Brain microvascular endothelial cell (primary cell): Measurements from ENCODE around the gene TRAP1.

Experiments
- DNase-seq: peaks from one replicate; pipeline ENCODE4 v3.0.0-alpha.2; 2020
- H3K27ac ChIP-seq: fragments of 250-450 bp; sonication (Bioruptor Pico); 2 replicates; pipeline ENCODE4 v1.5.1; 2020; ENCODE audit warnings: mild to moderate bottlenecking, moderate library complexity
- H3K27me3 ChIP-seq: fragments of 250-450 bp; sonication (Bioruptor Pico); replicated peaks from 2 replicates; pipeline ENCODE4 v1.5.1; 2020; ENCODE audit warnings: mild to moderate bottlenecking
- H3K36me3 ChIP-seq: fragments of 250-450 bp; sonication (Bioruptor Pico); replicated peaks from 2 replicates; pipeline ENCODE4 v1.5.1; 2020; ENCODE audit warnings: mild to moderate bottlenecking
- H3K4me3 ChIP-seq: 2 replicates; pipeline ENCODE4 v1.5.1; 2011; ENCODE audit warnings: low read depth, mild to moderate bottlenecking, control low read depth, low read length, moderate library complexity
- in situ Hi-C: cut with HindIII; loops from 2 replicates; pipeline ENCODE4 v1.10.0; 2017; ENCODE audit warnings: low sequenced_read_pairs, low pct_ligation_motif_present
- TF ChIP-seq, protein P1 (sequence below): IDR thresholded peaks from 2 replicates; pipeline ENCODE4 v1.5.1; 2011; ENCODE audit warnings: low read depth, mild to moderate bottlenecking, moderate library complexity, low read length, control low read depth, inconsistent platforms; ENCODE audit errors: missing control alignments

Gene TRAP1

DNA sequence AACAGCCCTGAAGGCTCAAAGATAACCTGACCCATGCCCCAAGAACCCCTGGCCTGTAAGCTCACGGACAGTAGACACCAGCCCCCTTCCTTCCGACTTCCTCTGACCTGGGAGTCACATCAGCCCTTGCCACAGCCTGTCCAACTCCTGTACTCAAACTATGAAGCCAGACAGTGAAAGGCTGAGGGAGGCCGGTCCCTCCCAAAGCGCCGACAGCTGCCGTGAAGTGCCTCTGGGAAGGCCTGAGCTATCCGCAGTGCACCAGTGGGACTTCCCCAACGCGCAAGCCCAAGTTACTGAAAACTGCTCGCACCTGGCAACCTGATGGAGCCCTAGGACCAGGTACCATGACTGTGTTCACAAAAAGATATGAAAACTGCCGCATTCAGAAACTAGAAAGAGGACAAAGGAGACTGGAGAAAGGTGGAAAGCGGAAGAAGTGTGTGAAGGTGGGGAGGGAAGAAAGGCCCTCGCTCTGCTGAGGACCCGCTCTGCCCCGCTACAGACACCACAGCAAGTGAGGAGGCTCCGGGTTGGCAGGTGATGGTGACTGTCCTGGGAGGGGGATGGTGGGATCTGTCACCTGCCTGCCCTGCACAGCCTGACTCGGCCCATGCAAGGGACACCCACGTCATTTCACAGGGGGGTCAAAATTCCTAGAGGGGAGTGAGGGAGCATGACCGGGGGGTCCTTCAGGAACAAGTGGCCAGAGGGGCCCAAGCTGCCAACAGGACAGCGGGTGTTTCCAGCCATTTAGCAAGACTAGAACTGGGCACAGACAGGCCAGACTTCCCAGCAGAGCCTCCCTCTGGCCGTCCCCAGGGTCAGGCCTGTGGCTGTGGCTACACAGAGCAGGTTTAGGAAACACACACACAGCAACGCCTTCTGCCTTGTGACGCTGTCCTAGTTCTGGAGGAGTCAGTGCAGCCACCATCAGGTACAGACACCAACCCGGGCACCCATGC lies 13.1 kb upstream of the TRAP1 start:
- Histone ChIP-seq H3K4me3 (no peak overlapping the region), H3K36me3 (peaks cover 48% of the 10 kb centered on the region), H3K27me3 (no peaks in the 10 kb centered on the region), H3K27ac (no peak overlapping the region)
- TF ChIP-seq, protein P1, sequence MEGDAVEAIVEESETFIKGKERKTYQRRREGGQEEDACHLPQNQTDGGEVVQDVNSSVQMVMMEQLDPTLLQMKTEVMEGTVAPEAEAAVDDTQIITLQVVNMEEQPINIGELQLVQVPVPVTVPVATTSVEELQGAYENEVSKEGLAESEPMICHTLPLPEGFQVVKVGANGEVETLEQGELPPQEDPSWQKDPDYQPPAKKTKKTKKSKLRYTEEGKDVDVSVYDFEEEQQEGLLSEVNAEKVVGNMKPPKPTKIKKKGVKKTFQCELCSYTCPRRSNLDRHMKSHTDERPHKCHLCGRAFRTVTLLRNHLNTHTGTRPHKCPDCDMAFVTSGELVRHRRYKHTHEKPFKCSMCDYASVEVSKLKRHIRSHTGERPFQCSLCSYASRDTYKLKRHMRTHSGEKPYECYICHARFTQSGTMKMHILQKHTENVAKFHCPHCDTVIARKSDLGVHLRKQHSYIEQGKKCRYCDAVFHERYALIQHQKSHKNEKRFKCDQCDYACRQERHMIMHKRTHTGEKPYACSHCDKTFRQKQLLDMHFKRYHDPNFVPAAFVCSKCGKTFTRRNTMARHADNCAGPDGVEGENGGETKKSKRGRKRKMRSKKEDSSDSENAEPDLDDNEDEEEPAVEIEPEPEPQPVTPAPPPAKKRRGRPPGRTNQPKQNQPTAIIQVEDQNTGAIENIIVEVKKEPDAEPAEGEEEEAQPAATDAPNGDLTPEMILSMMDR = no peak
- in situ Hi-C loops = no loop called here
- DNase-seq = no peak

DNA sequence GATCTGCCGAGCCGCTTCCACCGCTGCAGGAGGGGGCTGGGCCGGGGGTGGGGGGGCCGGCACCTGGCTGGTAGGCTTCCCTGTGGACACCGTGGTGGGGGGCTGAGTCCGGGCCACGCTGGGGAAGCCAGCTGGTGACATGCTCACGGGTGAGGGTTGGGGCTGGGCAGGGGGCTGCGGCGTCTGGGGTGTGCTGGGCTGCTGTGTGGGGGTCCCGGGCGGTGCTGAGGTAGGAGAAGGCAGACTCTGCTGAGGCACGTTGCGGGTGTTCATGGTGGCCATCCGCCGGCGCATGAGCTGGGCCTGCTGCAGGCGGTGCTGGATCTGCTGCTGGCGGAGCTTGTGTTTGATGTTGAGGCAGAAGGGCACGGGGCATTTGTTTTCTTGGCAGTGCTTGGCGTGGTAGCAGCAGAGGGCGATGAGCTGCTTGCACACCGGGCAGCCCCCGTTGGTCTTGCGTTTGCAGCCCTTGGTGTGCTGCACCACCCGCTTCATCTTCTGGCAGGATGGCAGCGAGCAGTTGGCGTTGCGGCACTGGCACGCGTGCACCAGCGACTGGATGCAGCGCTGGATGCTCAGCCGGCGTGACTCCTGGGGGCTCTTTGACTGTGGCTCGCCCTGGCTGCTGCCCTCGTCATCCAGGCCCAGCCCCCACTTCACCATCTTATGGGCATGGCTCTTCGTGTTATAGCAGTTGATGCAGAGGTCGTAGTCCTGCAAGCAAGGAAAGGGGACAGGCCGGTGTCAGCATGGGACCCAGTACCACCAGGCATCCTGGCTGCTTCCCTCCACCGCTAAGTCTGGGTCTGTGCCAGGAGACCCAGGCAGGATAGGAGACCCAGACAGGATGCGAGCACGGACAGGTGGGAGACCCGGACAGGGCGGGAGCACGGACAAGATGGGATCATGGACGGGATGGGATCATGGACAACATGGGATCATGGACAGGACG lies 12.1 kb upstream of the TRAP1 start:
- TF ChIP-seq, protein P1 = no peak
- in situ Hi-C loops = no loop called here
- no peak overlapping the region for H3K4me3 ChIP-seq
- H3K36me3 ChIP-seq = peaks cover 47% of the 10 kb centered on the region
- no peaks in the 10 kb centered on the region for H3K27me3 ChIP-seq
- DNase-seq = no peak
- no peak overlapping the region for H3K27ac ChIP-seq

DNA sequence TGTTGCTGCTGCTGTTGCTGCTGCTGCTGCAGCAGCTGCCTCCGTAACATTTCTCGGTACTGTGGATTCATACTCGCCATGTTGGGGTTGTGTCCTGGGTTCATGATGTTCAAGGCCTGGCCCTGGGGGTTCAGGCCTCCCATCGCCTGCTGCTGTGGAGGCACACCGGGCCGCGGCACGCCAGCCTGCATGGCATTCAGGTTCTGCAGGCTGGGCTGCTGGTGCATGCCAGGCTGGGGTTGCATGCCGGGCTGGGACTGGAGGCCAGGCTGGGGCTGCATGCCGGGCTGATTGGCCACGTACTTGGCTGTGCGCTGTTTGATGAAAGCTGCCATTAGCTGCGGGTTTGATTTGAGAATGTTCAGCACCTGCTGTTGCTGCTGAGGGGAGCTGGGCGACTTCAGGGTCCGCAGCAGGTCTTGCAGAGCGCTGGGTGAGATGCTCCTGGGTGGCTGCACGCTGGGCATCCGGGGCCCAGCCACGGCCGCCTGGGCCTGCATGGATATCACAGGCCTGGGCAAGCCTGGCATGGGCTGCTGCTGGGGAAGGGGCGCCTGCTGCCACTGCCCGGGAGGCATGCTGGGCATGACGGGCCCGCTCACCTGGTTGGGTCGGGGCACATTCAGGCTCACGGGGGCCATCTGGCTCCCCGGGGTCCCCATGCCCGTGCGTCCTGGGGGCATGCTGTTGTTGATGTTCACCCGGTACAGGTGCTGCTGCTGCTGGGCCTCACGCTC lies 11.3 kb upstream of the TRAP1 start:
- H3K36me3 ChIP-seq = peaks cover 45% of the 10 kb centered on the region

DNA sequence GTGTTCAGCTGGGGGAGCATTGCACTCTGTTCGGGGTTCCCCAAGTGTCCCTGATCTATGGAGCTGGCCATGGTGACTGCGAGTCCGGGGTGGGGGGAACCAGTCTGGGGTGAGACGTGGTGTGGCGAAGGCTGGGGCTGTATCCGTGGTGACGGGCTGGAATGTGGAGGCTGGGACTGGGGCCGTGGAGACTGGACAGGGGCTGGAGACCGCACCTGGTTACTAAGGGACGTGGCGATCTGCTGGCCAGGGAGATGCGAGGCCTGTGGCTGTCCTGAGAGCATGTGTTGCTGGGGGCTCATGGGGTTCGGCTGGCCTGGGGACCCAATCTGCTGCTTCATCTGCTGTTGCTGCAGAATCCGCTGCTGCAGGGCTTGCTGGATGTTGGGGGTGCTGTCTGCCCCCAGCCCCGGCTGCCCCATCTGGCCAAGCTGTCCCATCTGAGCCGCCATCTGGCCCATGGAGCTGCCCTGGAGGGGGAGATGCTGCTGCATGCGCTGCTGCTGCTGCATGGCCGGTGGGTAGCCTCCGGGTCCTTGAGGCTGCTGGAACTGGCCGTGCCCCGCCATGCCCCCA lies 10.6 kb upstream of the TRAP1 start:
- no peak overlapping the region for H3K27ac ChIP-seq
- no peaks in the 10 kb centered on the region for H3K27me3 ChIP-seq
- TF ChIP-seq, protein P1 = no peak
- H3K36me3 ChIP-seq = peaks cover 45% of the 10 kb centered on the region
- in situ Hi-C loops = no loop called here
- no peak for DNase-seq
- no peak overlapping the region for H3K4me3 ChIP-seq

More for the DNA sequence above, 11.3 kb upstream of the TRAP1 start:
- no peak for DNase-seq
- H3K4me3 ChIP-seq = no peak overlapping the region
- TF ChIP-seq, protein P1 = no peak
- H3K27me3 ChIP-seq = no peaks in the 10 kb centered on the region
- in situ Hi-C loops = no loop called here
- no peak overlapping the region for H3K27ac ChIP-seq

DNA sequence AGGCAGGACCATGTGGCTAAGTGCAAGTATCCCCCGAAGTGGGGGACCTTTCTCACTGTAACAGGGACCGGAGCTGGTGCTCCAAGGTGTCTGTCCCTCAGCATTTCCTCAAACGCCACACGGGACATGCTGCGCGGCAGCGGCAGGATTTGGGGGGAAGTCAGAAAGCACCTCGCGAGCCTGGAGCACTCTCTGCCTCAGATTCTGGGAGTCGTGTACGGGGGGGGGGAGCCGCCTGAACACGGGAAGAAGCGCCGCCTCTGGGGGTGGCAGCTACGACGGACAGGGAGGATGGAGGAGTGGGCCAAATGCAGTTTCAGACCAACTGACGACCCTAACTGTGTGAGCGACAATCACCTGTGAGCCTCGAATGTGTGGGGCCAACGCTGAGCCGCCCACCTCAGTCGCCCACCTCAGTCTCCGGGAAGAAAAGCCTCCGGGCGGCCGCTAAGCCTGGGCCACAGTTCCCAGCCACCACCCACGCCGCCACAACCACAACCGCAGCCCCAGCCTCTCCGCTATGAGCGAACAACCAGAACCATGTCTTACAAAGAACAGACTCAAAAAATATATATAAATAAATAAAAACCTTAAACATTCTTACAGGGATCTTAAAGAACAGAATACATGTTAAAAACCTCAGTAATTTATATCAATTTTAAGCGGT lies 8.8 kb upstream of the TRAP1 start:
- Histone ChIP-seq H3K27me3 (no peaks in the 10 kb centered on the region), H3K27ac (no peak overlapping the region), H3K4me3 (no peak overlapping the region), H3K36me3 (peaks cover 35% of the 10 kb centered on the region)
- TF ChIP-seq, protein P1 = no peak
- DNase-seq = no peak
- in situ Hi-C loops = no loop called here
